Measurements from ENCODE around the gene GIMD1.
"Not testable (repeated sequence)": the region's sequence is repeated elsewhere in the genome, so short reads cannot be mapped to it uniquely, and the experiment has no call there.

Gene GIMD1

GRCh38 chr4:106368678-106369077, at the start of gene GIMD1:
GIMD1 (minus strand) TSS chr4:106368778; CDS start chr4:106367435, 1,343 bp downstream.
- DNase-seq (ENCODE audit: low read depth, low spot score): no peak

GRCh38 chr4:106414366-106414765, 45.8 kb upstream of the GIMD1 start:
- DNase-seq (ENCODE audit: low read depth, low spot score): no peak

- DNase-seq (ENCODE audit: low read depth, low spot score): no peak
Measured at GRCh38 chr4:106409901-106410889, 41.6 kb upstream of the GIMD1 start.

GRCh38 chr4:106408004-106408403, 39.4 kb upstream of the GIMD1 start:
- DNase-seq (ENCODE audit: low read depth, low spot score): not testable (repeated sequence)

GRCh38 chr4:106401157-106401556, 32.6 kb upstream of the GIMD1 start:
- no peak for DNase-seq (ENCODE audit: low read depth, low spot score)

GRCh38 chr4:106398898-106399297, 30.3 kb upstream of the GIMD1 start:
- not testable (repeated sequence) for DNase-seq (ENCODE audit: low read depth, low spot score)

- DNase-seq (ENCODE audit: low read depth, low spot score): no peak
Measured at GRCh38 chr4:106395582-106395981, 27.0 kb upstream of the GIMD1 start.

GRCh38 chr4:106385853-106386393, 17.3 kb upstream of the GIMD1 start:
- no peak for DNase-seq (ENCODE audit: low read depth, low spot score)

GRCh38 chr4:106384878-106385277, 16.3 kb upstream of the GIMD1 start:
- DNase-seq (ENCODE audit: low read depth, low spot score): no peak

GRCh38 chr4:106380179-106380578, 11.6 kb upstream of the GIMD1 start:
- no peak for DNase-seq (ENCODE audit: low read depth, low spot score)

GRCh38 chr4:106373026-106373425, 4.4 kb upstream of the GIMD1 start:
- no peak for DNase-seq (ENCODE audit: low read depth, low spot score)

- DNase-seq (ENCODE audit: low read depth, low spot score): no peak
Measured at GRCh38 chr4:106371161-106371560, 2.6 kb upstream of the GIMD1 start.

GRCh38 chr4:106370214-106370613, 1.6 kb upstream of the GIMD1 start:
- no peak for DNase-seq (ENCODE audit: low read depth, low spot score)

GRCh38 chr4:106369456-106370060, 980 bp upstream of the GIMD1 start:
- no peak for DNase-seq (ENCODE audit: low read depth, low spot score)

GRCh38 chr4:106367072-106367471, 1.5 kb downstream of the GIMD1 start:
- DNase-seq (ENCODE audit: low read depth, low spot score): no peak

- no peak for DNase-seq (ENCODE audit: low read depth, low spot score)
Measured at GRCh38 chr4:106366026-106366425, 2.6 kb downstream of the GIMD1 start.

- no peak for DNase-seq (ENCODE audit: low read depth, low spot score)
Measured at GRCh38 chr4:106365613-106366012, 3.0 kb downstream of the GIMD1 start.

GRCh38 chr4:106364282-106364681, 4.3 kb downstream of the GIMD1 start:
- DNase-seq (ENCODE audit: low read depth, low spot score): no peak

GRCh38 chr4:106362086-106362825, 6.3 kb downstream of the GIMD1 start:
- no peak for DNase-seq (ENCODE audit: low read depth, low spot score)

GRCh38 chr4:106358899-106359298, 9.7 kb downstream of the GIMD1 start:
- DNase-seq (ENCODE audit: low read depth, low spot score): no peak

GRCh38 chr4:106355193-106355592, 13.4 kb downstream of the GIMD1 start:
- DNase-seq (ENCODE audit: low read depth, low spot score): no peak

- no peak for DNase-seq (ENCODE audit: low read depth, low spot score)
Measured at GRCh38 chr4:106353786-106354185, 14.8 kb downstream of the GIMD1 start.

All from activated naive CD8-positive, alpha-beta T cell treated with anti-CD3 and anti-CD28 coated beads, Interleukin-2, amount 50 U/mL, for 16 hours (primary cell).